GM12875 (cell line): ENCODE data around the gene SHROOM3.

Experiments used
- H3K4me3 ChIP-seq: one replicate; pipeline ENCODE4 v1.5.1; 2011; ENCODE audit warnings: low read depth, low read length, control low read depth
- CTCF ChIP-seq: IDR thresholded peaks from 2 replicates; pipeline ENCODE4 v1.5.1; 2011; ENCODE audit warnings: low read depth, mild to moderate bottlenecking, control low read depth, inconsistent platforms, low read length, moderate library complexity, borderline replicate concordance; ENCODE audit not compliant: insufficient read depth

Gene SHROOM3

DNA sequence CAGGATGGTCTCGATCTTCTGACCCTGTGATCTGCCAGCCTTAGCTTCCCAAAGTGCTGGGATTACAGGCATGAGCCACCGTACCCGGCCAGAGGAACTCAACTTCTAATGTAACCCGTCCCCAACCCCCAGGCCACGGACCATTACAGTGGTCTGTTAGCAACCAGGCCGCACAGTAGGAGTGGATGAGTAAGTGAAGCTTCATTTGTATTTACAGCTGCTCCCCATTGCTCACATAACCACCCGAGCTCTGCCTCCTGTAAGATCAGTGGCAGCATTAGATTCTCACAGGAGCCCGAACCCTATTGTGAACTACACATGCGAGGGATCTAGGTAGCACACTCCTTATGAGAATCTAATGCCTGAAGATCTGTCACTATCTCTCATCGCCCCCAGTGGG is 119.6 kb downstream of the SHROOM3 start:
- no peak for TF ChIP-seq CTCF
- no peak overlapping the region for H3K4me3 ChIP-seq

DNA sequence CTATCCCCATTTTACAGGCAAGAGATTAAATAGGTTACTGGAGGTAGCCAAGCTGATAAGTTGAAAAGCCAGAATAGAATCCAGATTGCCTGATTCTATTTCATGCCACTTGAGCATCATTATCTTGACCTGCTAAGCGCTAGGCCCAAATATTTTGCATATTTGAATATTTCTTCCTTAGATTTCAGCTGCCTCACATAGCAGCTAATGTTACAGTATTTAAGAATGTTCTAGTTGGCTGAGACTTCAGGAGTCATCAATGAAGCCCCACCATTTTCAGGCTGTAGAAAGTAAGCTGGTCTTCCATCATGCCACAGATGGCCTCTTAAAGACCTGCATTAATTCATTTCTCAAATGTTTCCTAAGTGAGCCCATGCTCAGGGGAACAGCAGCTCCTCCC is 121.4 kb downstream of the SHROOM3 start:
- H3K4me3 ChIP-seq: no peak overlapping the region
- no peak for TF ChIP-seq CTCF

- no peak for TF ChIP-seq CTCF
- no peak overlapping the region for H3K4me3 ChIP-seq
These were observed 123.6 kb downstream of the SHROOM3 start for GRCh38 chr4:76558396-76559235.

- H3K4me3 ChIP-seq: no peak overlapping the region
- no peak for TF ChIP-seq CTCF
These were observed 124.4 kb downstream of the SHROOM3 start for GRCh38 chr4:76559236-76560071.

- H3K4me3 ChIP-seq: no peak overlapping the region
- no peak for TF ChIP-seq CTCF
These were observed 127.1 kb downstream of the SHROOM3 start for GRCh38 chr4:76562161-76562560.

GRCh38 chr4:76562836-76563453 is 127.9 kb downstream of the SHROOM3 start:
- no peak for TF ChIP-seq CTCF
- H3K4me3 ChIP-seq: no peak overlapping the region
